EL (cell line): ENCODE data around the gene MROH9.
"Not testable (repeated sequence)": the region's sequence is repeated elsewhere in the genome, so short reads cannot be mapped to it uniquely, and the experiment has no call there.

Experiments
- DNase-seq: peaks from one replicate; pipeline ENCODE4 v3.0.0-alpha.2; 2016

Gene MROH9, protein sequence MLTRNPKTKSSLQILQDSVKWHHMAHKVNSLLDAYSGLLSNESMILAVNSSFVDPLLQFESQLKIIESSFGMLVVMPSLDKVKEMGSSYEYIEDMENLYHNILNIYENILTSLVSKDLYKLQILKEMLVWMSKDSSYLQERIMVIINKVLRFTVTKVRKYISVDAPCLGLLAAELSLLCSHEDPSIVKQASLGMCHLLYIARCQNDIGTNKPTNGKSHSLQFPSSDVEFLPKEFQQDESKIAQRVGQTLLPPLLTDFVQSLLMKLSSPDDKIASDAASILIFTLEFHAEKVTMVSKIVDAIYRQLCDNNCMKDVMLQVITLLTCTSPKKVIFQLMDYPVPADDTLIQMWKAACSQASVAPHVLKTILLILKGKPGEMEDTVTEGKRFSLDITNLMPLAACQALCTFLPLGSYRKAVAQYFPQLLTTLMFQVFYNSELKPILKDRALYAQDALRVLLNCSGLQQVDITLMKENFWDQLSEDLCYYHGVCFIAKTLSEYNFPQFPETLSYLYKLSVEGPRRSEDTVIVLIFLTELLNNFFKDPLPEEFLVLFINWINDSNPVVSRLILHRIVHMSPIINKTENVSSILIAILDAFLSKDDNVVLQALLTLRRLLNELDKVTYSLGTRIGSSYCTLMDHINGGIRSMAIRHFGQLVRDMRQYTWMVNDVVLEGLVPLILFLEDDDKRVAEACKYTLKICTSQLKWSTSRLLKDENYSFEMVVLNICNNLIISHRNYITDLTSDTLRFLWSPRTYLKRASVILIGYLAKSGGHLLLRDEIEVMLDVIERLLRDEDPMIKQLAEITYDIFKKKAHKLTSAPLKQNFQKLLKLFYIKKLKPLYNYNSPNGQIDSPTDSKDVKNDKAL

GRCh38 chr1:170935231-170935630, at the start of gene MROH9:
Gene MROH9 (plus strand): TSS chr1:170935534. CDS start chr1:170945557, 10,023 bp downstream.
- no peak for DNase-seq

DNA sequence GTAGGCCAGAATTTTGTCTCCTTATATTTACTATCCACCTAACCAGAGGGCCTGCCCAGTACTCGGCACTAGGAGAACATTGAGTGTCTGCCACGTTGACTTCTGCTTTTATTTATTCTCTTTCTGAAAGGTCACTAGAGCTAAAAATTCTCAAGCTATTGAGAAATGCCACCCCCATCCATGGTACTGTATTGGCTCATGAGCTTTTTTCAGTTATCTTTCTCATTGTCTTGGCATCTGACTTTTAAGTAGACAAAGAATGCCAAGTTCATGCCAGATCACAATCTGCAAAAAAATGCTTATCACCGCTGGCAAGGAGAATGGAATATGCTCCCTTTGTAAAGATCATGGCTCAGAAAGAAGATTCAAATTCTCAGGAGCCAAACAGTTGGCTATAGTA, 49.8 kb upstream of the MROH9 start:
- peak; percentile 46 for DNase-seq

DNA sequence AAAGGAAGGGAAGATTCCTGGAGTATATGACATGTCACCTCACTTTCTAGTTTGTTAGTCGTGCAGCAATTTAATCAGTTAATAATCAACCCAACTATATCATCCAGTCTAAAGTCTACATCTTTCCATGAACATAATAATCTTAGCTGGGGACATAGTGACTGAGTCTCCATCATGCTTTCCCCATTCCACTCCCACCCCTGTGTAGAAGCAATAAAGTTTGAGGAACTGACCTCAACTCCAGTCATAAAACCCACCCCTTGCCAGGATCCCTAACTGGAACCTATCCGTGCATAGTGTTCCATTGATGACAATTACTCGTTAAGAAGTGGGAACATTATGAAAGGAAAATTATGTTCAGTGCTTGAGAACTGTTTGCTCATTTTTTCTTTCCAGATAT, 48.9 kb upstream of the MROH9 start:
- no peak for DNase-seq

DNA sequence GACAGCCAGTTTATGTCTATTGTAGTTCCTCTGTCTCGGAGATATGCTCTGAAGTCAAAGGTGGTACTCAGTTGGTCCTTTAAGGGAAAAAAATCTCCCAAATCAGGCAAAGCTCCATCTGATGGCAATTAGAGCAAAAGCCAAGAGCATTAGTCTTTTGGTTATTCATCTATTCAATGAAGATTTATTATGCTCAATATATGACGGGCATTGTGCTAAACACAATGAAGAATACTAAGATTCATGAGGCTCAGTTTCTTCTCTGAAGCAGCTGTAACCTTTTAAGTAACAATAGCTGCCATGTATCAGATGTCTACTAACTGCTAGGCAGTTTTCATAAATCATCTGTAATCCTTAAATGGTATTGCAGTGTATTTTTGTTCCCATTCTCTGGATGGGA, 47.6 kb upstream of the MROH9 start:
- DNase-seq, result no peak

DNA sequence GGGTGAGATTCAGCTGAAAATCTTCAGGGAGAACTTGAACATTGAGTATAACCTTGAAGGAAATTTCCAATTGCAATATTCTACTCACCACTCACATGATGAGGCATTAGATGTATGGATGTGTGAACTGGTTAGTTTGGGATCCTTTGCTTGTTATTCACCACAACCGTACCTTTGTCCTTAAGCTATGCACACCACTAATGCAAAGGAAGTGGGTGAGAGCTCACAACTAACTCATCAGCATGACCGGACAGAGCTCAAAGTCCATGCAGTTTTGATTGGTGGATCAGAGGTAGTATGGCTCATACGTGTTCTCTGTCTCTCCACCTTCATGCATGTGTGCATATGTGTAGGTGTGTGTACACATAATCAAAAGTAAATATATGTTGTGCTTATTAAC, 43.5 kb upstream of the MROH9 start:
- no peak for DNase-seq

GRCh38 chr1:170893655-170894297, 41.6 kb upstream of the MROH9 start:
- no peak for DNase-seq

DNA sequence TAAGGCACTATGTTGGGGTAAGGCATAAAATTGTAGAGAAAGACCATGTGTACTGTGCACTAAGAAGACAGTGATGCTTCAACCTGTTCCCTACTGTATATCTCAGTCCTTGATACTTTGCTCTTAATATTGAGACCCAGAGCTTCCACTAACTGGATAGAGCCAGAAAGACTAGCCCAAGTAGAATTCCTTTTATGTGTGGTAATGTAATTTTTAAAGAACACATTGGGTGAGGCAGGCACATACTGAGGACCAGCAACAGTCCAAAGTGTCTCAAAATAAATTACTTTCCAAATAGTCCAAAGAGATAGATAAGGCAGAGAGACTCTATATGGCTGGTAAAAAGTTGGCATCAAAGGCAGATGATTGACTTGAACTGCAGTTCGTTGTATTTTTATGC, 31.4 kb upstream of the MROH9 start:
- DNase-seq, result no peak

DNA sequence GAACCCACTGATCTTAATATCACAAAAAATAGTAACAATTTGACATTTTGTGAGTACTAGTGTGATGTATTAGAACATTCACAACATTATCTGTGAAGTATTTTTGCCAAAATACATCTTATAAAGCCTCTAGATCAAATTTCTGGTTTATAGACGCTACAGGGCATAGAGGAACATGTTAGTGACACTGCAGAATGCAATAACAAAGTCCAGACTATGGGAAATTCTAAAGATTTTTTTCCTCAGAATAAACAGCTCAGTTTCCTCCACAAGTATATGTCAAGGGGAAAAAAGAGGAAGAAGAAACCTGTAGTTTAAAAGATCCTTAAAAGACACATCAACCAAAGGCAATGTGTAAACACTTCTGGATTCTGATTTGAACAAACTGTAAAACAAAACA, 26.4 kb upstream of the MROH9 start:
- no peak for DNase-seq

GRCh38 chr1:170910273-170910672, 25.1 kb upstream of the MROH9 start:
- peak; percentile 65 for DNase-seq

DNA sequence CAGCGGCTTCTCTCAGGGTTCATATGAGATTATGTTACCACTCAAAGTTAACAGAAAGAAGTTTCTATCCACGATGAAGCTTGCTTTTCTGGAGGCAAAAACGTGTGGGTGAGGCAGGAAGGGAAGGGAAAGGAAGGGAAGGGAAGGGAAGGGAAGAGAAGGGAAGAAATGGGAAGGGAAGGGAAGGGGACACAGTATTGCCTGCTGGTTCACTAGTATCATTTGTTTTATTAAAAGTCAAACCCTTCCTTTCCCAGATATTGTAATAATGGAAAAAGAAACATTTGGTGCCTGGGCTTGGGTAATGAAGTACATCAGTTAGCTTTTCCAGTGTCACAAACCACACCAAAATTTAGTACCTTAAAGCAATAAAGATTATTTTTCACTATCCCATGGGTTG, 18.0 kb upstream of the MROH9 start:
- DNase-seq, result no peak

DNA sequence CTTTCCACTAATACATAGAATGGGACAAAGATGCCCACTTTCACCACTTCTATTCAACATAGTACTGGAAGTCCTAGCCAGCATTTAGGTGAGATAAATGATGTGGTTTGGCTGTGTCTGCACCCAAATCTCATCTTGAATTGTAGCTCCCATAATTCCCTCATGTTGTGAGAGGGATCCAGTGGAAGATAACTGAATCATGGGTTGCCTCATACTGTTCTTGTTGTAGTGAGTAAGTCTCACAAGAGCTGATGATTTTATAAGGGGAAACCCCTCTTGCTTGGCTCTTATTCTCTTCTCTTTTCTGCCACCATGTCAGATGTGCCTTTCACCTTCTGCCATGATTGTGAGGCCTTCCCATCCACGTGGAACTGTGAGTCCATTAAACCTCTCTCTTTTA, 10.7 kb upstream of the MROH9 start:
- not testable (repeated sequence) for DNase-seq

DNA sequence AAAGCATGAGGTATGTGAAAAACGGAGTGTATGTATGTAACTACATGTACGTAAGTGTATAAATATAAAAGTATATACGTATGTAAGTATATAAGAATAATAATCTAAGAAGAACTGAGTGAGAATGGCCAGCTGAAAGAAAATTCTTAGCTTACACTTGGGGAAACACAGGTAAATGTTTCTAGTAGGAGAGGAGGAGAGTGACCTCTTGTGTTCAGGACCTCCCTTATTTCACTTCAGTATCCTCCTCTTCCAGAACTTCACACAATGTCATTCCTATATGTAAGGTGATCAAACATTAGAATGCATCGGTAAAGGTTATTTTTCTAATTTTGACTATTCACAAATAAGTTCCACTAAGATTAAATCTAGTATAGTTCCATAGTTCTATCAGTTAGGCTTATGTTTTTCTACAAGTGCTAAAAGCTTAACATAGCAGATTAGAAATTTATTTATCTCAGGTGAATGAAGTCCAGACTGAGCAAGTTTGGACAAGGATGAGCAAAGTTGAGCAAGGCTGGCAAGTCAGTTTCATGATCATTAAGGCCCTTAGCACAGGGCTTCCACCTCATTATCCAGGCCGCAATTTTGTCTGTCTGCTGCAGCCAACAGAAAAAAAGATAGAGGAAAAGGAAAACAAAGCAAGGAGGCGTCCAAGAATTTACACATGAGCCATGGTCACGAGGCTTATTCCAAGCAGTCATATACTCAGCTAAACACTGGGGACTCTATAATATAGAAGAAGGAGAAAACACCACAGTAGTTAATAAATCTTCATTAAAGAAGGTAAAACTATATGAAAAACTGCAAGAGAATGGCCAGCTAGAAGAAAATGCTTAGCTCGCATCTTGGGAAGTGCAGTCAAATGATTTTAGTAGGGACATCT, 7.1 kb upstream of the MROH9 start:
- DNase-seq, result no peak

GRCh38 chr1:170929412-170929834, 5.9 kb upstream of the MROH9 start:
- peak; percentile 87 for DNase-seq

- peak; percentile 82 for DNase-seq
Observed at GRCh38 chr1:170929835-170930554, 5.3 kb upstream of the MROH9 start.

- DNase-seq, result no peak
Observed at GRCh38 chr1:170931650-170932049, 3.7 kb upstream of the MROH9 start.

- no peak for DNase-seq
Observed at GRCh38 chr1:170932236-170932635, 3.1 kb upstream of the MROH9 start.

GRCh38 chr1:170938281-170938680, 2.9 kb downstream of the MROH9 start:
- no peak for DNase-seq

DNA sequence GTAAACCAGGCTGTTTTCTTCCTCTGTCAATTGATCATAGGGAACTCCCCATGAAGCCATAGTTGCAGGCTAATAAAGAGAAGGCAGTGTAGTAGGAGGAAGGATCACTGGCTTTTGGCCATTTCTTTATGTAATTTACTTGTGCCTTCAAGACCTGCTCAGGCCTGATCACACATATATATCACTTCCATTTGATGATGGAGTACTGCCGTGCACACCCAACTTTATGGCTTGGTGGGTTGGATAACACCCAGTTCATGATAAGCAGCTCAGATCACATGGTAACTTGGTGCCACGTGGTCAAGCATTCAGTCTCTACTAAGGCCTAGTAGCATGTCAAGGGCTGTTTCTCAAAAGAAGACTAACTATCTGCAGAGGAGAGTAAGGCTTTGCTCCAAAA, 4.1 kb downstream of the MROH9 start:
- DNase-seq, result no peak

DNA sequence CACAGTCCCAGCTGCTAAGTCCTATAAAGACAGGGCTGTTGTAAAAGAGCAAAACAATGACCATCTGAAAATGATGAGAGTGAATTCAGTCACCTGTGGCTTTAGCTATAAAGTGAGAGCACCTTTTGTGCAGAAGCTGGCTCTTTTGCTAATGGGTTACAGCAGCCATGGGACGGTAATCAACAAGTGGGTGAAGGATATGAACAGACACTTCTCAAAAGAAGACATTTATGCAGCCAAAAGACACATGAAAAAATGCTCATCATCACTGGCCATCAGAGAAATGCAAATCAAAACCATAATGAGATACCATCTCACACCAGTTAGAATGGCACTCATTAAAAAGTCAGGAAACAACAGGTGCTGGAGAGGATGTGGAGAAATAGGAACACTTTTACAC, 16.4 kb downstream of the MROH9 start:
- DNase-seq, result not testable (repeated sequence)

- peak; percentile 72 for DNase-seq
Observed at GRCh38 chr1:170959385-170959784, 24.1 kb downstream of the MROH9 start.

GRCh38 chr1:170964506-170964905, 29.2 kb downstream of the MROH9 start:
- DNase-seq, result no peak
